ENCODE results near the gene WWC1.

Gene WWC1

GRCh38 chr5:168307925-168308584, 16.6 kb downstream of the WWC1 start:
- no peak for DNase-seq (ENCODE audit: low spot score)

- no peak for DNase-seq (ENCODE audit: low spot score)
Observed at GRCh38 chr5:168308976-168309598, 17.6 kb downstream of the WWC1 start.

- peak; percentile 61 for DNase-seq (ENCODE audit: low spot score)
Observed at GRCh38 chr5:168310541-168310940, 19.1 kb downstream of the WWC1 start.

- DNase-seq (ENCODE audit: low spot score) = peak; percentile 79
Observed at GRCh38 chr5:168311061-168311566, 19.7 kb downstream of the WWC1 start.

GRCh38 chr5:168312606-168313295, 21.3 kb downstream of the WWC1 start:
- peak; percentile 92 for DNase-seq (ENCODE audit: low spot score)

- no peak for DNase-seq (ENCODE audit: low spot score)
Observed at GRCh38 chr5:168313596-168314204, 22.3 kb downstream of the WWC1 start.

GRCh38 chr5:168314735-168315411, 23.4 kb downstream of the WWC1 start:
- peak; percentile 99 for DNase-seq (ENCODE audit: low spot score)

GRCh38 chr5:168315416-168316138, 24.1 kb downstream of the WWC1 start:
- peak; percentile 70 for DNase-seq (ENCODE audit: low spot score)

GRCh38 chr5:168316139-168316578, 24.7 kb downstream of the WWC1 start:
- DNase-seq (ENCODE audit: low spot score) = peak; percentile 42

GRCh38 chr5:168317096-168317520, 25.7 kb downstream of the WWC1 start:
- peak; percentile 54 for DNase-seq (ENCODE audit: low spot score)

- peak; percentile 93 for DNase-seq (ENCODE audit: low spot score)
Observed at GRCh38 chr5:168317521-168318147, 26.2 kb downstream of the WWC1 start.

GRCh38 chr5:168318240-168318639, 26.8 kb downstream of the WWC1 start:
- DNase-seq (ENCODE audit: low spot score) = no peak

GRCh38 chr5:168319774-168320173, 28.3 kb downstream of the WWC1 start:
- peak; percentile 29 for DNase-seq (ENCODE audit: low spot score)

GRCh38 chr5:168320805-168321204, 29.4 kb downstream of the WWC1 start:
- no peak for DNase-seq (ENCODE audit: low spot score)

GRCh38 chr5:168324859-168325630, 33.6 kb downstream of the WWC1 start:
- peak; percentile 98 for DNase-seq (ENCODE audit: low spot score)

GRCh38 chr5:168327019-168327421, 35.6 kb downstream of the WWC1 start:
- peak; percentile 77 for DNase-seq (ENCODE audit: low spot score)

- DNase-seq (ENCODE audit: low spot score) = no peak
Observed at GRCh38 chr5:168327451-168327850, 36.0 kb downstream of the WWC1 start.

- peak; percentile 90 for DNase-seq (ENCODE audit: low spot score)
Observed at GRCh38 chr5:168327994-168328393, 36.5 kb downstream of the WWC1 start.

- DNase-seq (ENCODE audit: low spot score) = peak; percentile 66
Observed at GRCh38 chr5:168328814-168329213, 37.4 kb downstream of the WWC1 start.

GRCh38 chr5:168329302-168329701, 37.9 kb downstream of the WWC1 start:
- peak; percentile 56 for DNase-seq (ENCODE audit: low spot score)
